GM19395 (cell line): Measurements from ENCODE around the gene ASIC4.

ENCODE experiments used
- ATAC-seq: cut with Tn5 transposase; IDR thresholded peaks from one replicate; pipeline ENCODE4 v1.9.1; 2021; ENCODE audit warnings: mild to moderate bottlenecking, moderate library complexity; ENCODE audit not compliant: unreplicated experiment

Gene ASIC4

DNA sequence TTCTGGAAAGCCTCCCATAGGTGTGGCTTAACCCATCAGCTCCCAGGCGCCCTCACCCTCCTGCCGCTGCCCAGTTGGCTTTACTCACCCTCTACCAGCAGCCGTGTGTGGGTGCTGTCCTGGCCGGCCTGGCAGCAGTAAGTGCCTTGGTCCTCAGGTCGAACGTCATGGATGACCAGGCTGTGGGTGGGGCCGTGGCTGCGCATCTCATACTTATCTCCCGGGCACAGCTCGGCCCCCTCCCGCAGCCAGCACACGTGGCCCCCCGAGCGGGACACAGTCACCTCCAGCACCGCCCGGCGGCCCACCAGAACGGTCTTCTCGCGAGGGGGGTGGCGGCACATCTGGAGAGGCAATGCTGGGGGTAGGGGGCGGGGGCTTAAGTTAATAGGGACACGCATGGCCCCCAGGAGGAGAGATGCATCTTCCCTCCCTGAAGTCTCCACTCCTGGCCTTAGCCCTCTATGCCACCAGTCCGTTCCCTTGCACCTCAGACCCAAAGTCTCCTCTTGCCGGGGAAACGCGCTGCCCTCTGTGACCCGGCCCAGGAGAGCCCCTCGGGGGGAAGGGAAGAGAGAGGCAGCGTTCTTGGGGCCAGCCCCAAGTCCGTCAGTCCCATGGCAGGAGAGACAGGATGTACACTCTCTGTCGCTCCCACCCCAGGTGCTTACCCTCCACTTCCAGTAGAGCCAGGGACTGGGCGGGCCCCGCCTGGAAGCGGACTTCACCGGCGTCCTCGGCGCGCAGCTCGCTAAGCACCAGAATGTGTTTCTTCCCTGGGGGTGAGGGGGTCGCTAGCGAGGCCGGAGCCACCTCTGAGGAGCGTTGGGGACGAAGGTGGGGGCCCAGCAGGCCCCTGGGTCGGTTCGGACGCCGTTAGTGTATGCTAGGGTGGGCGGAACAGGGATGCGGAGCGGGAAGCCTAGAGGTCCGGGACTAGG, 37.4 kb downstream of the ASIC4 start:
- peak; percentile 23 for ATAC-seq

DNA sequence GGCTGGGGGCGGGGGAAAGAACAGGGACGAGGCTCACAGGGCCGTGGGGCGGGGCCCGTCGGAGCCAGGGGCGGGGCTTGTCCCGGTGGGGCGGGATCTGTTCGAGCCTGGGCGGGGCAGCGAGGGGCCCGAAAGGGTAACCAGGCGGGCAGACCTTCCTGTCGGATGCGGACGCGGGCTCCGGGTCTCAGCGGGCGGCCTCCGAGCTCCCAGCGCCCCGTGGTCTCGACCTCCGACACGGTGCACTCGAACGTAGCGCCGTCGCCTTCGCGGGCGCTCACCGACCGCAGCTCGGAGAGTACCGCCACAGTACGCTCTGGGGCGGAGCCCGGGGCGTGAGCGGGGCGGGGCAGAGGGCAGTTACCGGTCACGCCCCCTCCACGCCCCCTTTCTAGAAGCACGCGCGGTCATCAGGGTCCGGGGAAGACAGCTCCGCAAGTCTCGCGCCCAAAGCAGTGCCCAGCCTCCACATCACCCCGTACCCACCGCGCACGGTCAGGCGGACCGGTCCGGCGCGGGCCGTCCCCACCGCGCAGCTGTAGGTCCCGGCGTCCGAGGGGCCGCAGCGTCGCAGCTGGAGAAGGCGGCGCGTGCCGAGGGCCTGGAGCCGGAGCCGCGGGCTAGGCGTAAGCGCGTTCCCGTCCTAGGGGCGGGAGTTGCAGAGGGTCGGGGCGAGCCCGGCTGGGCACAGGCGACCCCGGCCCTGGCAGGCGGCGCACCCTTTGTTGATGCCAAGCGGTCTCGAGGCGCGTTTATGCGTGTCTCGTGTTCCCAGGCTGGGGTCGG, 38.3 kb downstream of the ASIC4 start:
- peak; percentile 92 for ATAC-seq

DNA sequence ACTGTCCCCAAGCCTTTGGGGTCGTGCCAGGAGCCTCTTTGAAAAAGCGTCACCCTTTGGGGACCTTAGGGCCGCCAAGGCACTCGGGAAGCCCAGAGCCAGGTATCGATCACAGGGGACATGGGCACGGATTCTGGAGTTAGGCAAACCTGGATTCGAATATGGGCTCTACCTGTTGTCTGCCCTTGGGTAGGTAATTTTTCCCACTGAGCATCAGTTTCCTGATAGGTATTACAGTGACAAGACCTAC, 38.8 kb downstream of the ASIC4 start:
- ATAC-seq = no peak

DNA sequence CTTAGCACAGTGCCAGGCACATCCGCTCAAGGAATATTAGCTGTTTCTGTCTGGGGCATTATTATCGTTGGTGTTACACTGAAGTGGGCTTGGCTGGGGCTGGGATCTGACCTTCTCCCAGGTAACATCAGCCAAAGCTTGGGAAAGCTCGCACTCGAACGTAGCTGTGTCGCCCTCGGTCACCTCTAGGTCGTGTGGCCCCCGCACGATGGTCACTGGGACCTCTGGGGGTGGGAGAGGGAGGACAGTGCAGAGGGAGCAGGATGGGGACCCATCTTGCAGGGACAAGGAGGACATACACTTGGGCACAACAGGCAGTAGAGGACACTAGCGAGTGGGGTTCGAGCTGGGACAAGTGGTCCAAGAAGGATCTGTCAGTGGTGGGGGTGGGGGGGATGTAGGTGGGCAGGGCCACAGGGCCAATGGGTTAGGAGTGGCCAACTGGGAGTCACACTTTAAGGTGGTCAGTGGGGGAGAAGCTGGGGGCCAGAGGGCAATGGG, 39.2 kb downstream of the ASIC4 start:
- no peak for ATAC-seq

DNA sequence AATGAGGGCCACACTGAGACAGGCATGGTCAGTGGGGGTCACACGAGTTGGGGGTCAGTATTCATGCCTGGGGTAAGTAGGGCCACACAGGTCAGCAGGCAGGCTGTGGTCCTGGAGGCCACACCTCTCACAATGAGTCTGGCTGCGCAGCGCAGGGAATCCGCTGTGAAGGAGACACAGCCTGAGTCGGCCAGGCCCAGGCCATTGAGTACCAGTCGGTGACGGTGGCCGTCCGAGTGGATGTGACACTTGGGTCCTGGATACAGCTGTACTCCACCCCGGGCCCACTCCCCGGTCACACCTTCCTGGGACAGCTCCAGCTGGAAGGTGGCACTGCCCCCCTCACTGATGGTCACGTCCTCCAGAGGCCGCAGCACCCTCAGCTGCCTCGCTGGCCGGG, 40.1 kb downstream of the ASIC4 start:
- no peak for ATAC-seq

DNA sequence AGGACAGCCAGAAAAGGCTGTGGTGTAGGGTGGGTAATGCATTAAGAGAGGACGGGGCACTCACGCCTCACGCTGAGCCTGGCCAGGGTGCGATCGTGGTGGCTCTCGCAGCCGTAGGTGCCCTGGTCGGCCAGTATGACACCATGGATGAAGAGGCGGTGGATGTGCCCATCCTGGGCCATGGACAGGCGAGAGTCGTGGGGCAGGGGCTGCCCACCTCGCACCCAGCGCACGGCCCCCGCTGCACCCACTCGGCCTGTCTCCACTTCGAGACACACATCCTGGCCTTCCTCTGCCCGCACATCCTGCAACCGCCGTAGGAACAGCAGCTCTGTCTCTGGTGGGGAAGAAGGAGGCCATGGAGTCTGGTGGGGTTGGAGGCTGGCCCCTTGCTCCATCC, 41.7 kb downstream of the ASIC4 start:
- ATAC-seq = no peak

DNA sequence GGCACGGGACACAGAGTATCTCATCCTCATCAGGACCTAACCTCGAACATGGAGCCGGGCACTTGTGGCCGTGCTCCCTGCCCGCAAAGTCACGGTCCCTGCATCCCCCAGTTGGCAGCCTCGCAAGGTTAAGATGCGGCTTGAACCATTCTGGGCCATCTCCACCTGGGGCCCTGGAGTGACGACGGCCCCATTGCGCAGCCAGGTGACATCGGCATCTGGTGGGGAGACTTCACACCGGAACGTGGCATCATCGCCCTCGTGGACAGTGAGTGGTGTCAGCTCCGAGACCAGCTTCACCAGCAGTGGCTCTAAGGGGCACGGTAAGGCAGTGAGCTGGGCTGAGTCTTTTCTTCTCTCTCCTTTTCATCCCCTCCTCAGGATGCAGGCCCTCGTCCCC, 42.1 kb downstream of the ASIC4 start:
- no peak for ATAC-seq

DNA sequence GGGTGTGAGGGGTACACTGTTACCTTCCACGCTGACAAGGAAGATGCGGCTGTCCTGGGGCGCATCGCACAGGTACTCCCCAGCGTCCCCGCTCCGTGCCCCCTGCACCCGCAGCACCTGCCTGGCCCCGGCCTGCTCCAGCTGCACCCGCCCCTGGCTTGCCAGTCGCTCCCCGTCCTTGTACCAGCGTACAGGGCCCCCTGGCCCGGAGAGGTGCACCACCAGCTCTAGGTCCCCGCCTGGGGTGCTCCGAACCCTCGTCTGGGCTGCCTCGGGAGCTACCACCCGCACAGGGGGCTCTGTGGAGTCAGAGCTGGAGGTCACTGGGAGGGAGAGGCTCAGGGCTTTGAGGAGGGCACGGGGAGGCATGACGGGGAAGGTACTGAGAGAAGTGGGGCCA, 43.0 kb downstream of the ASIC4 start:
- ATAC-seq = no peak

DNA sequence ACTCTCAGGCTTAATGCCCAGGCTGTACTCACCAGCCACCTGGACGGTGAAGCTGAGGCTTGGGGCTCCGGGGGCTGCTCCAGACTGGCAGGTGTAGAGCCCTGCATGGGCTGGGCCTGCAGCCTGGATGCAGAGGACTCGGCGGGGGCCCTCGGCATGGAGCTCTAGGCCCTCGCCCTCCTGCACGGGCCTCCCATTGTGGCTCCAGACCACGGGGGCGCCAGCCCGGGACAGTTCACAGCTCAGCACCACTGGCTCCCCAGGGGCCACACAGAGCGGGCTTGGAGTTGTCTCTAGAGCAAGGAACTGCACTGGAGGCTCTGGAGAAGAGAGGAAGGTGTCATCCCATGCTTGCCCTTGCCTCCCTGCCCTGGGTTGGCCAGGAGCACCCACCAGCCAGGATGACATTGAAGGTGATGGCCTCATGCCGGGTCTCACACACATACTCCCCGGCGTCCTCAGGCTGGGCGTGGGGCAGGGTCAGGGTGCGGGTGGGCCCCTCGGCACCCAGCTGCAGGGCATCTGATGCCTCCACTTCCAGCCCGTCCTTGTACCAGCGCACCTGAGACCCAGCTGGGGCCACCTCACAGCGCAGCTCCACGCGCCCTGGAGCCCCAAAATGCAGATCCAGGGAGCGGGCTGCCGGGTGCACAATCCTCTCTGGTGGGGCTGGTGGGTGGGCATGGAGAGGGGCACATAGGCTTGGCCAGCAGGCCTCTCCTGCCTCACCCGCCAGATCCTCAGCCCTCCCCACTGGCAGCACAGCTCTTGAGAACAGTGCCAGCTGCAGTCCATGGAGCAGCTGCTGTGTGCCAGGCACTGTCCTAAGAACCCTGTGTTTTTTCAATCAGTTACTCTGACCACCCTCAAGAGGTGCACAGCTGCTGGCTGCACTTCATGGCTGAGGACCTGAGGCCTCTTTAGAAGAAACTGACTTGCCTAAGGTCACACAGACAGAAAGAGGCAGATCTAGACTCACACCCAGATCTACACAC, 43.8 kb downstream of the ASIC4 start:
- ATAC-seq = no peak

DNA sequence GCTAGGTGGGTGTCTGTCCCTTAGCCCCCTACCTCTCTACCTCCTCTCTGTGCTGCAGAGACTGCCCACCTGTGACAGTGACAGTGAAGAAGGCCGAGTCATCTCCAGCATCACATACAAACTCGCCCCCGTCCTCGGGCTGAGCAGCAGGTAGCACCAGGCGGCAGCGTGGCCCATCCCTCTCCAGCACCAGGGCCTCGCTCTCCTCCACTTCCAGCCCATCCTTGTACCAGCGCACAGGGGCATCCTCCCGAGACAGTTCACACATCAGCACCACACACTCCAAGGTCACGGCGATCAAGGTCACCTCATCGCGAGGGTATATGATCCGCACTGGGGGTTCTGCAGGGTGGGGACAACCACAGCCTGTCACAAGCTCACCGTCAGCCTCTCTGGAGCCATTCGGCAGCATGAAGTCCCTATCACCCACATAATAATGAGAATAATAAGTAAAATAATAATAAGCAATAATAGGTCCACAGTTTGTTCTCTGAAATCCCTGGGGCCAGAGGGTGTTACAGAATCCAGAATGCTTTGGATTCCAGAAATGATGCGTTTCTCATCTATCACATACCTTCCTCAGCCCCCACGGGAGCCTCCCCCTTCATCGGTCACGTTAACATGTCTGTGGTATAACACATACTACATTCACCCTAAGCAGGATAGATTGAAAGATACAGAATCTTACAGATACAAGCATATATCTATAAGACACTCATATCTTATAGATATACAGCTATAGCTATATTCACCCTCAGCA, 45.1 kb downstream of the ASIC4 start:
- no peak for ATAC-seq

DNA sequence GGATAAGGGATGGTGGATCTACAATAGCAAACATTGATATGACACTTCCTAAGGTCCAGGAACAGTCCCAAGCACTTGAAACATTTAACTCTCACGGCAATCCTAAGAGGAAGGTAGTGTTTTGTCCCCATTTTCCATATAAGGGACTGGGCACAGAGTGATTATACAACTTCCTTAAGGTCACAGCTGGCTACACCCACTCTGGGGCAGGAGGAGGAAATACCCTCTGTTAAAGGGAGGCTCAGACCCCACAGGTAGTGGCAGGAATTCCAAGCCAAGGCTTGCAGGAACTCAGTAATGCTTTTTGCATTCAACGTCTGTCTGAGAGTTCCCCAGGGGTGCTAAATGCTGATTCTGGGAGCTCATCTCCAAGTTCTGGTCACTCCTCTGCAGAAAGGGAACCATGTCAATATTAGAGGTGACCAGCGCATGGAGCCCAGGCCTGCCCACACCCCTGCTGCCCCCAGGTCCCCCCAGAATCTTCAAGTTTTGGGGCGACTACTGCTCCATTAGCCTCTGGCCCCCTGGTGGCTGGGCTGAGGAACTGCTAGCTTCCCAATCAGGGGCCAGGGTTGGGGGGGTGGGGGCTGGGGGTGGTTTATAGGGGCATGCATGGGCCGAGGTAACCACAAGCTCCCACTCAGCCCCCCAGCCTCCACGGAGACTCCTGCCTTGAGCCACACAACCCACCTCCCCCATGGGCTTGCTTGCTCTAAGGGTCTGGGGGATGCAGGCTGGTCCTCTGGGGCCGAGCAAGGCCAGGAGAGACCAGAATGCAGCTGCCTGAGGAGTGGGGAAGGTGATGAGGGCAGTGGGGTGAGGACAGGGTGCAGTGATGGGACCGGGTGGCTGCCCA, 46.0 kb downstream of the ASIC4 start:
- ATAC-seq = no peak

DNA sequence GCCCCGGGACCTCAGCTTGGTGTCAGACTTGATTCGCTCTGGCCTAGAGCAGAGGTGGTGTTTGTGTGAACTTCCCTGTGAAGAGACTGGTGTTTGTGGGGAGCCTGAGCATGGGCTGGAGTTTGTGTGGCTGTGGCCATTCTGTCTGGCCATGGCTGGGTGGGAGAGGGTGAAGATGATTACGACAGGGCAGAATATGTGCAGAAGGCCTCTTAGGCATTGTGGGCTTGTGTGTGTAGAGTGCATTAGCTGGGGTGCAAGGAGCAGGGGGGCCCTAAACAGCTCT, 46.6 kb downstream of the ASIC4 start:
- no peak for ATAC-seq

DNA sequence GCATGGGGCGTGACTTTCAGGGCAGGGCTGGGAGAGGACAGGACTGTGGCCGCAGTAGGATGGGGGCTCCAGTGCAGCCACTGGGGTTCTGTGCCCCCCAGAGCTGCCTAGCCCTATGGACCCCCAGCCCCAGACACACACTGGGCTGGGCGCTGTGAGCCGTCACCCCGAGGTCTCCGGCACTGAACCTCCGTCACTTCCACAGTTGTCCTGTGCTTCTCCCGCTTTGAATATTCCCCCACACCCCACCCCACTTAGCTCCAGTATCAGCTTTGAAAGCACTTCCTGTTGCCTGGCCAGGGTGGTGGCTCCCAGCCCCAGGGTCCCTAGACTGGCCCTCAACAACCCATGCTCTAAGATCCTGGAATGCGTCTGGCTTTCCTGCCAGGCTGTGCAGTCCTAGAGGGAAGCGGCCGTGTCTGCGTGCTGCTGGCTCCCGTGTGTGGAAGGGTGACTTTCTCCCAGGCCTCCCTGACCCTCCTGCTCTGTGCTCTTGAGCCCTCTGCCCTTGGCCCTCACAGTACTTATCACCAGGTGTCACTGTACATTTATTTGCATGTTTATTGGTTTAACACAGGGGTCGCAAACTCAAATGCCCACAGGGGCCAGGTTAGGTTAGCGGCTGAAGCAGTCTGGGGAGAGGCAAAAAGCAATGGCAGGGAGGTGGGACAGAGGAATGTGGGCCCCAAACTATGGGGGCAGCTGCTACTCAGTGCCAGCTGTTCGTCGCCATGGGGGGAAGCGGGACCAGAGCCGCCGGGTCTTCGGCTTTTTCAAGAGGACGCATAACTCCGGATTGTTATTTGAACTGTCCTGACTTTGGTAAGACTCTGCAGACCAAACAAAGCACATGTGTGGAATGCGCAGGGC, 47.1 kb downstream of the ASIC4 start:
- ATAC-seq = no peak

DNA sequence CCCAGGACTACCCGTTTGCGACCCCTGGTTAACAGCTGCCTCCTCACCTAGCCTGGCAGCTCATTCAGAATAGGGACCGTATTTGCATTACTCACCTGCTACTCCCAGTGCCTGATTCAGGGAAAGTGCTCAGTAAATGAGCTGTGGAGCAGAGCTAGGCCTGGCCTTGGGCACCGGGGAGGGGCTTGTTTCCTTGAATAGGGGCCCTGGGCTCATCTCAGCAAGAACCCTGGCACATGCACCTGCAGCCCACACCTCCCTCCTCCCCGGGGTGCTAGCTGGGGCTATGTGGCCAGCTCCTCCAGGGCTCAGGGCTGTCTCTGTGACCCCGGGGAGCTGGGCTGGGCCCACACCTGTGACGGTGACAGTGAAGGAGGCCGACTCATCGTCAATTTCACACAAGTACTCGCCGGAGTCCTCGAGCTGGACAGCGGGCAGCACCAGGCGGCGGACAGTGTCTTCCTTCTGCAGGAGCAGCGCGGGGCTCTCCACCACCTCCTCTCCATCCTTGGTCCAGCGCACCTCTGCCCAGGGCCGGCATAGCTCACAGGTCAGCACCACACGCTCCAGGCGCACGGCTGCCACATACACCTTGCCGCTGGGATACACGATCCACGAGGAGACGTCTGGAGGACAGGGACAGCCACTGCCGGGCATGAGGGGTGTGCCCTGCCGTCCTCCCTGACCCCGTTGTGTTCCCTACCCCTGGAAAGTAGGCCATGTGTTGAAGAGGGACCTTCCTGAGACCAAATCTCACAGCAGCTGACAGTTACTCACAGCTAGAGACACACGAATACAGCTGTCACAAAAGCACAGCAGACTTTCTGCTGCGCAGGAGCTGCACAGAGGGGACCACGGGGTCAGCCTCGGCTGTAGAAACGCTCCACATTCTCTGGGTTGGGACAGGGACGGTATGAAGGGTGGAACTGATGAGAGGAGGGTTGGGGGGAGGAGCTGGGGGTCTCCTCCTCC, 48.1 kb downstream of the ASIC4 start:
- ATAC-seq = no peak

DNA sequence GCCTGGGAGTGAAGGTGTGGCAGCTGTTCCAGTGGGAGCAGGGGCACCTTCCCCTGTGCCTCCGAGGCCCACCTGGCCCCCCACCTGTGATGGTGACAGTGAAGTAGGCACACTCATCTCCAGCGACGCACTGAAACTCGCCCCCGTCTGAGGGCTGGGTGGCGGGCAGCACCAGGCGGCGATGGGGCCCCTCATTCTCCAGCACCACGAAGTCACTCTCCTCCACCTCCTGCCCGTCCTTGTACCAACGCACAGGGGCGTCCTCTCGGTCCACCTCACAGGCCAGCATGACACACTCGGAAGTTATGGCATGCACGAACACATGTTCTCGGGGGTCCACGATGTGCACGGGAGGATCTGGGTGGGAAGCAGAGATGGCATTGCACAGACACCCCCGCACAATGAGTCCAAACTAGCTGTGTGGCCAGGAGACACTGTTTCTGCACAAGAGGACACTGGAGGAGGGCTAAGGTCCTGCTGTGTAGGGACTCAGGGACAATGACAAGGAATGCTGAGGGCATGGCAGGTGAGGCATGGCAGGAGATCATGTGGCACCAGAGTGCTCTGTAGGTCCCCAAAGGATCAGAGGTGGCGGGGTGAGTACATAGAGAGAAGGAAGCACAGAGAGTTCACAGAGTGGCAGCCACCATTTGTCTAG, 49.1 kb downstream of the ASIC4 start:
- ATAC-seq = no peak

DNA sequence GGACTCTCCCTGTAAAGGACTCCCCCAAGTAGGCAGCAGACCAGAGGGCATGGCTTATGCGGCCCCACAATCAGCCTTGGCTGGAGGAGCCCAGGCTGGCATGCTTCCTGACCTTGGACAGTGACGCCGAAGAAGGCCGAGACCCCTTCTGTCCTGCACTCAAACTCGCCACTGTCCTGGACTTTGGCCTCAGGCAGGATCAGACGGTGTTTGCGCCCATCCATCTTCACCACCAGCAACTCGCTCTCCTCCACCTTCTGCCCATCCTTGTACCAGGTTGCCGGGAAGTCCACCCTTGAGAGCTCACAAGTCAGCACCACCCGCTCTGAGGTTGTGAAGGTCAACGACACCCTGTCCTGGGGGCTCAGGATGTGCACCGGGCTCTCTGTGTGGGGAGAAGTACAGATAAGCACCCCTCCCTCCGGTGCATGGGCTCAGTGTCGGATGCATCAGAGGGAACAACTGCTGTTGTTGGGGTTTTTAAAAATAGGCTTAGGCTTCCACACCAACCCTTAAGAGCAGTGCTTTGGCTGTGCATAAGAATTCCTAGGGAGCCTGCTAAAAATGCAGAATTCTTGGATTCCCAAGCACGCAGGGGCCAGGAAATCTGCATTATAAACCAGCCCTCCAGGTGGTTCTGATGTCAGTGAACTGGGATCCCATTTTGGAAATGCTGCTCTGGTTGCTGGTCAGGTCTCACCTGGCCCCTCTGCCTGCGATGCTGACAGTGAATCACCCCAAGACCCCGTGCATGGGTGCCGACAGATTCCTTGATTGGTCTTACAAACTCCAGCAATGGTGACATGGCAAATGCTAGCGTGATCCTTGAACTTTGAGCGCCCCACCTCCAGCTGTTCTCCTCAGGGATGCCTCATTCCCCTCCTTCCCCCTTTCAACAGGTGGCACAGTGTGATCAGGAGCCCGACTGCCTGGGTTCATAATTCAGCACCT, 51.1 kb downstream of the ASIC4 start:
- ATAC-seq = no peak
